Endothelial cell of umbilical vein (primary cell): ENCODE results near the gene CES1. TPM values are rescaled to one million over a fixed set of nuclear protein-coding genes. Genes with fewer than 3 reads are reported as not detected.

Experiments
- BruUV-seq: library from RNA; stranded (reverse); fragments of 400-500 nt; replicated peaks from 2 replicates; lab custom pipeline; 2021; lab: Mats Ljungman, UMichigan
- CTCF ChIA-PET: fragments of 300-600, 350-600 bp; sonication (Branson Sonifier 250); formaldehyde crosslinking; loops from one replicate; lab custom pipeline; 2021; ENCODE audit warnings: antibody characterized with exemption, inconsistent platforms; lab: Charles Lee
- POLR2A ChIA-PET: fragments of 300-600, 350-600 bp; sonication (Branson Sonifier 250); formaldehyde crosslinking; loops from one replicate; lab custom pipeline; 2021; ENCODE audit warnings: antibody characterized with exemption, inconsistent platforms; lab: Charles Lee
- DNase-seq: peaks from one replicate; pipeline ENCODE4 v3.0.0-alpha.2; 2011; ENCODE audit warnings: low read depth, low spot score
- FAIRE-seq: peaks from 2 replicates; lab custom pipeline; 2011; peaks lifted over from hg19 to GRCh38; lab: Jason Lieb, UNC
- H2AFZ ChIP-seq: 2 replicates; pipeline ENCODE4 v1.6.0; 2012; ENCODE audit warnings: low read depth, low read length, control low read depth, inconsistent platforms
- H3K27ac ChIP-seq: 2 replicates; pipeline ENCODE4 v1.5.1; 2011; ENCODE audit warnings: low read depth, mild to moderate bottlenecking, control low read depth, low read length, moderate library complexity; ENCODE audit not compliant: insufficient read depth
- H3K27me3 ChIP-seq, 2 experiments: 2 replicates each; pipeline versions ENCODE4 v1.6.0 to v1.6.1; 2011; ENCODE audit warnings: low read length in 2 of 2, mixed read lengths in 1 of 2; ENCODE audit not compliant: control insufficient read depth in 2 of 2, insufficient read depth in 2 of 2
- H3K36me3 ChIP-seq, 2 experiments: 2 replicates in 1 of 2; 3 replicates in 1 of 2; pipeline ENCODE4 v1.5.1; 2011; ENCODE audit warnings: low read length in 2 of 2, mild to moderate bottlenecking in 1 of 2, moderate library complexity in 1 of 2; ENCODE audit not compliant: control insufficient read depth in 2 of 2, insufficient read depth in 2 of 2; ENCODE audit errors: extremely low read depth in 1 of 2
- H3K4me1 ChIP-seq: 3 replicates; pipeline ENCODE4 v1.5.1; 2011; ENCODE audit warnings: mild to moderate bottlenecking, low read length; ENCODE audit not compliant: control insufficient read depth, insufficient read depth; ENCODE audit errors: extremely low read depth
- H3K4me2 ChIP-seq: 2 replicates; pipeline ENCODE4 v1.6.1; 2011; ENCODE audit warnings: low read length, control low read depth, mixed read lengths; ENCODE audit not compliant: insufficient read depth
- H3K4me3 ChIP-seq, 3 experiments: fragments of 200-600 bp in 1 of 3; sonication (generic), shearing (Covaris generic) in 1 of 3; replicated peaks in 1 of 3; 2 replicates each; pipeline ENCODE4 v1.5.1; 2011 to 2016; ENCODE audit warnings: control low read depth in 3 of 3, low read length in 3 of 3, mild to moderate bottlenecking in 2 of 3, inconsistent platforms in 1 of 3, low read depth in 1 of 3, moderate library complexity in 1 of 3; ENCODE audit not compliant: insufficient read depth in 1 of 3
- H3K79me2 ChIP-seq: 2 replicates; pipeline ENCODE4 v1.6.0; 2012; ENCODE audit warnings: low read length, inconsistent platforms; ENCODE audit not compliant: control insufficient read depth, insufficient read depth
- H3K9ac ChIP-seq: replicated peaks from 2 replicates; pipeline ENCODE3; 2011; ENCODE audit warnings: low read length, control low read depth; ENCODE audit not compliant: insufficient read depth; ENCODE audit errors: extremely low read depth
- H3K9me1 ChIP-seq: replicated peaks from 3 replicates; pipeline ENCODE4 v1.6.0; 2011; ENCODE audit warnings: mild to moderate bottlenecking, low read length; ENCODE audit not compliant: control insufficient read depth, insufficient read depth; ENCODE audit errors: extremely low read depth
- H3K9me3 ChIP-seq: replicated peaks from 2 replicates; pipeline ENCODE4 v1.5.1; 2012; ENCODE audit warnings: low read length, inconsistent platforms; ENCODE audit not compliant: control insufficient read depth, insufficient read depth
- H4K20me1 ChIP-seq: replicated peaks from 2 replicates; pipeline ENCODE3; 2011; ENCODE audit warnings: mild to moderate bottlenecking, low read length; ENCODE audit not compliant: control insufficient read depth, insufficient read depth; ENCODE audit errors: extremely low read depth
- EZH2 ChIP-seq: IDR thresholded peaks from 2 replicates; pipeline ENCODE4 v1.6.1; 2012; ENCODE audit warnings: borderline replicate concordance, low read depth, mild to moderate bottlenecking, moderate library complexity, low read length, inconsistent platforms; ENCODE audit not compliant: severe bottlenecking
- FOS ChIP-seq: IDR thresholded peaks from 2 replicates; pipeline ENCODE4 v1.6.1; 2011; ENCODE audit warnings: mild to moderate bottlenecking, low read length, moderate library complexity, borderline replicate concordance; ENCODE audit not compliant: insufficient read depth
- GATA2 ChIP-seq: IDR thresholded peaks from 2 replicates; pipeline ENCODE4 v1.7.0; 2011; ENCODE audit warnings: low read depth, mild to moderate bottlenecking, moderate library complexity, mixed read lengths, low read length; ENCODE audit not compliant: insufficient read length, insufficient read depth
- JUN ChIP-seq: IDR thresholded peaks from 2 replicates; pipeline ENCODE4 v1.6.1; 2011; ENCODE audit warnings: borderline replicate concordance, low read depth; ENCODE audit not compliant: insufficient read length, insufficient read depth
- MAX ChIP-seq: IDR thresholded peaks from 2 replicates; pipeline ENCODE4 v1.6.1; 2011; ENCODE audit not compliant: insufficient read depth, insufficient read length
- MYC ChIP-seq: IDR thresholded peaks from one replicate; pipeline ENCODE4 v1.6.1; 2011; ENCODE audit warnings: mild to moderate bottlenecking, low read depth, low read length
- POLR2A ChIP-seq: IDR thresholded peaks from 2 replicates; pipeline ENCODE4 v1.6.1; 2012; ENCODE audit warnings: low read depth, mild to moderate bottlenecking, control low read depth, low read length
- POLR2AphosphoS5 ChIP-seq: IDR thresholded peaks from 2 replicates; pipeline ENCODE4 v1.6.1; 2012; ENCODE audit warnings: low read depth, mild to moderate bottlenecking, control low read depth, low read length, moderate library complexity; ENCODE audit not compliant: insufficient read depth
- dilution Hi-C: fragments of 300-500 bp; cut with MboI; formaldehyde crosslinking; loops from one replicate; pipeline ENCODE4 v1.15.0; 2019; ENCODE audit warnings: low sequenced_read_pairs; ENCODE audit not compliant: extremely low pct_ligation_motif_present
- intact Hi-C: fragments of 100-400 bp; cut with micrococcal nuclease; formaldehyde crosslinking; loops from one replicate; pipeline ENCODE4 v1.10.0; 2022
- polyA plus RNA-seq, 4 experiments: library from polyadenylated mRNA; depleted of rRNA in 3 of 4; stranded (reverse) in 3 of 4; unstranded in 1 of 4; fragments of >200 nt; gene quantifications; 2 replicates each; pipeline versions ENCODE4 v1.2.1 to v1.2.3, GENCODE V29; 2011 to 2012; ENCODE audit warnings: missing spikeins in 1 of 4
- total RNA-seq: library from RNA; stranded (reverse); gene quantifications from 2 replicates; pipeline ENCODE4 v1.2.3, GENCODE V29; 2021
- TF ChIP-seq, protein P1 (sequence below), 2 donors: IDR thresholded peaks; 1 replicate in 1 of 2; 2 replicates in 1 of 2; pipeline ENCODE4 v1.5.1; 2011; ENCODE audit warnings: low read length in 2 of 2, mild to moderate bottlenecking in 2 of 2, moderate library complexity in 2 of 2, control low read depth in 1 of 2, inconsistent platforms in 1 of 2, low read depth in 1 of 2; ENCODE audit not compliant: insufficient read depth in 1 of 2; ENCODE audit errors: extremely low read depth in 1 of 2

The CES1 gene
- total and polyA plus RNA-seq, 2 donors (not counting 3 experiments of a cell fraction or from before 2014, with no cell fraction given): not detected

GRCh38 chr16:55836158-55836611, 3.3 kb upstream of the CES1 start:
- Histone ChIP-seq H3K36me3 (no peaks in the 10 kb centered on the region), H4K20me1 (no peaks in the 10 kb centered on the region), H3K9ac (no peak overlapping the region), H3K27me3 (no peaks in the 10 kb centered on the region), H3K9me3 (no peaks in the 10 kb centered on the region), H3K4me3 (no peak overlapping the region), H3K4me1 (no peaks in the 10 kb centered on the region), H3K79me2 (no peaks in the 10 kb centered on the region), H2AFZ (no peak overlapping the region), H3K9me1 (no peaks in the 10 kb centered on the region), H3K4me2 (no peak overlapping the region), H3K27ac (no peak overlapping the region)
- POLR2A ChIA-PET: no interaction called here
- no peak for FAIRE-seq
- no TSS peak for BruUV-seq
- CTCF ChIA-PET: interaction anchor here (0.6 kb wide), 1 partner anchor 238 kb away, joined by 3 read pairs; no protein-coding TSS in a partner anchor
- no peak for DNase-seq
- TF ChIP-seq MAX (no peak), JUN (no peak), EZH2 (no peak), POLR2AphosphoS5 (no peak), GATA2 (no peak), POLR2A (no peak), MYC (no peak), FOS (no peak)
- TF ChIP-seq, protein P1, sequence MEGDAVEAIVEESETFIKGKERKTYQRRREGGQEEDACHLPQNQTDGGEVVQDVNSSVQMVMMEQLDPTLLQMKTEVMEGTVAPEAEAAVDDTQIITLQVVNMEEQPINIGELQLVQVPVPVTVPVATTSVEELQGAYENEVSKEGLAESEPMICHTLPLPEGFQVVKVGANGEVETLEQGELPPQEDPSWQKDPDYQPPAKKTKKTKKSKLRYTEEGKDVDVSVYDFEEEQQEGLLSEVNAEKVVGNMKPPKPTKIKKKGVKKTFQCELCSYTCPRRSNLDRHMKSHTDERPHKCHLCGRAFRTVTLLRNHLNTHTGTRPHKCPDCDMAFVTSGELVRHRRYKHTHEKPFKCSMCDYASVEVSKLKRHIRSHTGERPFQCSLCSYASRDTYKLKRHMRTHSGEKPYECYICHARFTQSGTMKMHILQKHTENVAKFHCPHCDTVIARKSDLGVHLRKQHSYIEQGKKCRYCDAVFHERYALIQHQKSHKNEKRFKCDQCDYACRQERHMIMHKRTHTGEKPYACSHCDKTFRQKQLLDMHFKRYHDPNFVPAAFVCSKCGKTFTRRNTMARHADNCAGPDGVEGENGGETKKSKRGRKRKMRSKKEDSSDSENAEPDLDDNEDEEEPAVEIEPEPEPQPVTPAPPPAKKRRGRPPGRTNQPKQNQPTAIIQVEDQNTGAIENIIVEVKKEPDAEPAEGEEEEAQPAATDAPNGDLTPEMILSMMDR (IDR thresholded peaks at IDR 0.05; ENCODE audit: extremely low read depth in 1 of 2, insufficient read depth in 1 of 2, low read depth in 1 of 2, low read length in 2 of 2): no peak
- dilution Hi-C loops (loop anchor here (25.0 kb wide), 1 partner anchor 99 kb away; no protein-coding TSS in a partner anchor), intact Hi-C loops (no loop called here)
